ENCODE measurements around the gene THBS3.
"Not testable (repeated sequence)": the region's sequence is repeated elsewhere in the genome, so short reads cannot be mapped to it uniquely, and the experiment has no call there.

Gene THBS3

GRCh38 chr1:155219592-155220031, 11.9 kb upstream of the THBS3 start:
- TF ChIP-seq CTCF (IDR thresholded peaks at IDR 0.05): no peak
- Mint-ChIP-seq H3K27ac (peak overlapping the region; percentile 59), H3K9me3 (no peaks in the 10 kb centered on the region), H3K4me1 (peaks cover 35% of the 10 kb centered on the region), H3K4me3 (peak overlapping the region; percentile 75), H3K36me3 (ENCODE audit: low read depth) (peaks cover 9% of the 10 kb centered on the region), H3K27me3 (ENCODE audit: low read depth, poor library complexity) (no peaks in the 10 kb centered on the region)
- DNase-seq: no peak

- peak; percentile 42 for DNase-seq
- TF ChIP-seq CTCF (IDR thresholded peaks at IDR 0.05): no peak
- H3K27me3 Mint-ChIP-seq (ENCODE audit: low read depth, poor library complexity): no peaks in the 10 kb centered on the region
- peaks cover 5% of the 10 kb centered on the region for H3K36me3 Mint-ChIP-seq (ENCODE audit: low read depth)
- H3K27ac Mint-ChIP-seq: peak overlapping the region; percentile 50
- no peaks in the 10 kb centered on the region for H3K9me3 Mint-ChIP-seq
- peak overlapping the region; percentile 75 for H3K4me3 Mint-ChIP-seq
- H3K4me1 Mint-ChIP-seq: peaks cover 29% of the 10 kb centered on the region
Measured at GRCh38 chr1:155218854-155219591, 11.3 kb upstream of the THBS3 start.

GRCh38 chr1:155214702-155215101, 7.0 kb upstream of the THBS3 start:
- H3K9me3 Mint-ChIP-seq, H3K4me3 Mint-ChIP-seq: not testable (repeated sequence)

GRCh38 chr1:155212051-155212440, 4.3 kb upstream of the THBS3 start:
- H3K27ac Mint-ChIP-seq; H3K27me3 Mint-ChIP-seq (ENCODE audit: low read depth, poor library complexity); H3K4me3 Mint-ChIP-seq; DNase-seq; H3K9me3 Mint-ChIP-seq; H3K36me3 Mint-ChIP-seq (ENCODE audit: low read depth): not testable (repeated sequence)
- peaks cover 27% of the 10 kb centered on the region for H3K4me1 Mint-ChIP-seq

More at GRCh38 chr1:155214702-155215101, 7.0 kb upstream of the THBS3 start:
- not testable (repeated sequence) for H3K27ac Mint-ChIP-seq; DNase-seq; H3K36me3 Mint-ChIP-seq (ENCODE audit: low read depth); H3K27me3 Mint-ChIP-seq (ENCODE audit: low read depth, poor library complexity)
- peaks cover 27% of the 10 kb centered on the region for H3K4me1 Mint-ChIP-seq

- not testable (repeated sequence) for DNase-seq; H3K27me3 Mint-ChIP-seq (ENCODE audit: low read depth, poor library complexity); H3K27ac Mint-ChIP-seq; H3K4me3 Mint-ChIP-seq; H3K9me3 Mint-ChIP-seq; H3K36me3 Mint-ChIP-seq (ENCODE audit: low read depth)
- peaks cover 33% of the 10 kb centered on the region for H3K4me1 Mint-ChIP-seq
Measured at GRCh38 chr1:155211381-155212050, 3.8 kb upstream of the THBS3 start.

GRCh38 chr1:155210314-155211104, 2.8 kb upstream of the THBS3 start:
- H3K4me1 Mint-ChIP-seq: peaks cover 39% of the 10 kb centered on the region
- TF ChIP-seq CTCF (IDR thresholded peaks at IDR 0.05): no peak
- peak overlapping the region; percentile 93 for H3K4me3 Mint-ChIP-seq
- H3K36me3 Mint-ChIP-seq (ENCODE audit: low read depth): no peaks in the 10 kb centered on the region
- H3K27ac Mint-ChIP-seq: no peak overlapping the region
- H3K27me3 Mint-ChIP-seq (ENCODE audit: low read depth, poor library complexity): no peaks in the 10 kb centered on the region
- no peaks in the 10 kb centered on the region for H3K9me3 Mint-ChIP-seq
- DNase-seq: no peak

GRCh38 chr1:155209312-155209721, 1.6 kb upstream of the THBS3 start:
- Mint-ChIP-seq H3K27me3 (ENCODE audit: low read depth, poor library complexity) (no peaks in the 10 kb centered on the region), H3K36me3 (ENCODE audit: low read depth) (no peaks in the 10 kb centered on the region), H3K9me3 (no peaks in the 10 kb centered on the region), H3K4me1 (peaks cover 39% of the 10 kb centered on the region), H3K27ac (peak overlapping the region; percentile 99), H3K4me3 (peak overlapping the region; percentile 93)
- no peak for TF ChIP-seq CTCF (IDR thresholded peaks at IDR 0.05)
- DNase-seq: no peak
